Superior temporal gyrus (tissue), 1 donor: ENCODE measurements around the gene KLHL29.
"Not testable (repeated sequence)": the region's sequence is repeated elsewhere in the genome, so short reads cannot be mapped to it uniquely, and the experiment has no call there.

Experiments used
- DNase-seq: peaks from one replicate; pipeline ENCODE4 v3.0.0-alpha.2; 2016; ENCODE audit errors: extremely low spot score

The KLHL29 gene

GRCh38 chr2:23367760-23368159, 17.2 kb upstream of the KLHL29 start:
- DNase-seq, result no peak

- DNase-seq, result no peak
Observed at GRCh38 chr2:23373666-23374065, 11.3 kb upstream of the KLHL29 start.

- no peak for DNase-seq
Observed at GRCh38 chr2:23375448-23375847, 9.5 kb upstream of the KLHL29 start.

GRCh38 chr2:23376075-23376474, 8.9 kb upstream of the KLHL29 start:
- no peak for DNase-seq

GRCh38 chr2:23376972-23377371, 8.0 kb upstream of the KLHL29 start:
- no peak for DNase-seq

GRCh38 chr2:23377771-23378170, 7.2 kb upstream of the KLHL29 start:
- DNase-seq, result no peak

GRCh38 chr2:23378496-23378895, 6.5 kb upstream of the KLHL29 start:
- no peak for DNase-seq

GRCh38 chr2:23379220-23379695, 5.7 kb upstream of the KLHL29 start:
- DNase-seq, result no peak

GRCh38 chr2:23380562-23381065, 4.4 kb upstream of the KLHL29 start:
- no peak for DNase-seq

- DNase-seq, result no peak
Observed at GRCh38 chr2:23381084-23381483, 3.9 kb upstream of the KLHL29 start.

- no peak for DNase-seq
Observed at GRCh38 chr2:23381485-23381884, 3.5 kb upstream of the KLHL29 start.

- DNase-seq, result no peak
Observed at GRCh38 chr2:23383100-23383499, 1.9 kb upstream of the KLHL29 start.

GRCh38 chr2:23385351-23385747, 370 bp downstream of the KLHL29 start:
- no peak for DNase-seq

- no peak for DNase-seq
Observed at GRCh38 chr2:23385748-23386338, 864 bp downstream of the KLHL29 start.

- DNase-seq, result no peak
Observed at GRCh38 chr2:23386339-23387220, 1.6 kb downstream of the KLHL29 start.

GRCh38 chr2:23387221-23387550, 2.2 kb downstream of the KLHL29 start:
- no peak for DNase-seq

GRCh38 chr2:23387845-23388244, 2.9 kb downstream of the KLHL29 start:
- DNase-seq, result no peak

- DNase-seq, result no peak
Observed at GRCh38 chr2:23388294-23388693, 3.3 kb downstream of the KLHL29 start.

- DNase-seq, result no peak
Observed at GRCh38 chr2:23388756-23389514, 4.0 kb downstream of the KLHL29 start.

GRCh38 chr2:23390152-23390551, 5.2 kb downstream of the KLHL29 start:
- peak; percentile 53 for DNase-seq

GRCh38 chr2:23391237-23391736, 6.3 kb downstream of the KLHL29 start:
- not testable (repeated sequence) for DNase-seq

- no peak for DNase-seq
Observed at GRCh38 chr2:23393722-23394121, 8.7 kb downstream of the KLHL29 start.
